ENCODE data around the gene TMEM86B.
A peak's percentile ranks its signal among the peaks of the same experiment; 100 is the strongest.

The TMEM86B gene

DNA sequence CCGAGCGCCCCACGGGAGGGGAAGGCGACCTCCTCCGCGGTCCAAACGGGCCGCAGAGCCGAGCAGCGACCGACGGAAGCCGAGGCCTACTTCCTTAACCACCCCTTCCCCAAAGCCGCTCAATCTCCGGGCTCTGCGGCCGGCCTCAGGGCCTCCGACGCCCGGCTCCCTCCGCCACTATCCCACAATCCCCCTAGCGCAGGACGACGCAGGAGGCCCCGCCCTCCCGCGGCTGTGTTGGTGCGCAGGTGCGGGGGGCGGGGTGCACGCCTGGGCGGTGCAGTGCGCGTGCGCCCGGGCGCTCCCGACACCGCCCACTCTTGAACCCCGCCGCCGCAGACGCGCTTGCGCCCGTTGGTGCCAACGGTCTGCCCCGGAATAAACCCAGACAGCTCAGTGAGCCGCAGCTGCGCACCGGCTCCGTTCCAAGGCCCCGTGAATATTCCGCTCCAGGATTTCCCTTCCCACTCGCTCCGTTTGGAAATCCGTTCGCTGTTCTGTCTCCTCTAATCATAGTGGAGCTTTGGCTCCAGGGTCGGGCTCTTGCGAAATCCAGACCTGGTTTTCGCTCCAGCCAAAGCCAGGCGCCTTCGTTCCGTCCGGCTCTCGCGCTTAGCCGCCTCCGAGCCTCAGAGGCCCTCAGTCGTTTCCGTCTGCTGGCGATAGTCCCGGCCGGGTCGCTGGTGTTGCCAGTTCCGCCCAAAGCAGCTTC, 30.4 kb upstream of the TMEM86B start, which contains the start of gene PPP6R1:
Gene PPP6R1, minus strand, starts transcription at position 190 of the 712 bp plus-strand sequence. CDS start 11,914 bp downstream, outside the sequence.
- H4K20me1 ChIP-seq (ENCODE audit: insufficient read depth), result peaks cover 11% of the 10 kb centered on the region
- H3K27me3 ChIP-seq (ENCODE audit: insufficient read depth, low read depth), result no peaks in the 10 kb centered on the region
- H3K9ac ChIP-seq, result peak within 1 kb of the TSS; percentile 78
- peaks cover 43% of the 10 kb centered on the region for H3K79me2 ChIP-seq (ENCODE audit: insufficient read depth, low read depth)
- peak within 1 kb of the TSS; percentile 77 for H3K27ac ChIP-seq
- peaks cover 31% of the 10 kb centered on the region for H3K4me1 ChIP-seq (ENCODE audit: low read depth, poor library complexity, severe bottlenecking)
- TF ChIP-seq, protein P1, sequence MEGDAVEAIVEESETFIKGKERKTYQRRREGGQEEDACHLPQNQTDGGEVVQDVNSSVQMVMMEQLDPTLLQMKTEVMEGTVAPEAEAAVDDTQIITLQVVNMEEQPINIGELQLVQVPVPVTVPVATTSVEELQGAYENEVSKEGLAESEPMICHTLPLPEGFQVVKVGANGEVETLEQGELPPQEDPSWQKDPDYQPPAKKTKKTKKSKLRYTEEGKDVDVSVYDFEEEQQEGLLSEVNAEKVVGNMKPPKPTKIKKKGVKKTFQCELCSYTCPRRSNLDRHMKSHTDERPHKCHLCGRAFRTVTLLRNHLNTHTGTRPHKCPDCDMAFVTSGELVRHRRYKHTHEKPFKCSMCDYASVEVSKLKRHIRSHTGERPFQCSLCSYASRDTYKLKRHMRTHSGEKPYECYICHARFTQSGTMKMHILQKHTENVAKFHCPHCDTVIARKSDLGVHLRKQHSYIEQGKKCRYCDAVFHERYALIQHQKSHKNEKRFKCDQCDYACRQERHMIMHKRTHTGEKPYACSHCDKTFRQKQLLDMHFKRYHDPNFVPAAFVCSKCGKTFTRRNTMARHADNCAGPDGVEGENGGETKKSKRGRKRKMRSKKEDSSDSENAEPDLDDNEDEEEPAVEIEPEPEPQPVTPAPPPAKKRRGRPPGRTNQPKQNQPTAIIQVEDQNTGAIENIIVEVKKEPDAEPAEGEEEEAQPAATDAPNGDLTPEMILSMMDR (conservative IDR thresholded peaks at IDR 0.05; ENCODE audit: low read depth, low read length), result no peak
- H3K4me2 ChIP-seq, result peak within 1 kb of the TSS; percentile 98
- no peaks in the 10 kb centered on the region for H3K36me3 ChIP-seq (ENCODE audit: insufficient read depth)
- H2AFZ ChIP-seq (ENCODE audit: low read depth), result peak within 1 kb of the TSS; percentile 56
- H3K4me3 ChIP-seq (IDR thresholded peaks at IDR 0.05; ENCODE audit: insufficient read depth, low read depth, low read length), result no peak within 1 kb of the TSS

GRCh38 chr19:55258476-55258827, 29.9 kb upstream of the TMEM86B start:
- Histone ChIP-seq H2AFZ (ENCODE audit: low read depth) (peak overlapping the region; percentile 39; the same call in 1 of the 2 replicates), H3K27ac (peak overlapping the region; percentile 40), H3K9ac (peak overlapping the region; percentile 78), H3K27me3 (ENCODE audit: insufficient read depth, low read depth) (no peaks in the 10 kb centered on the region), H3K4me3 (IDR thresholded peaks at IDR 0.05; ENCODE audit: insufficient read depth, low read depth, low read length) (no peak overlapping the region), H3K79me2 (ENCODE audit: insufficient read depth, low read depth) (peaks cover 48% of the 10 kb centered on the region), H3K36me3 (ENCODE audit: insufficient read depth) (no peaks in the 10 kb centered on the region), H4K20me1 (ENCODE audit: insufficient read depth) (peaks cover 16% of the 10 kb centered on the region), H3K4me2 (peak overlapping the region; percentile 25; the same call in 1 of the 2 replicates), H3K4me1 (ENCODE audit: low read depth, poor library complexity, severe bottlenecking) (peaks cover 31% of the 10 kb centered on the region)
- TF ChIP-seq, protein P1 (conservative IDR thresholded peaks at IDR 0.05; ENCODE audit: low read depth, low read length), result no peak

DNA sequence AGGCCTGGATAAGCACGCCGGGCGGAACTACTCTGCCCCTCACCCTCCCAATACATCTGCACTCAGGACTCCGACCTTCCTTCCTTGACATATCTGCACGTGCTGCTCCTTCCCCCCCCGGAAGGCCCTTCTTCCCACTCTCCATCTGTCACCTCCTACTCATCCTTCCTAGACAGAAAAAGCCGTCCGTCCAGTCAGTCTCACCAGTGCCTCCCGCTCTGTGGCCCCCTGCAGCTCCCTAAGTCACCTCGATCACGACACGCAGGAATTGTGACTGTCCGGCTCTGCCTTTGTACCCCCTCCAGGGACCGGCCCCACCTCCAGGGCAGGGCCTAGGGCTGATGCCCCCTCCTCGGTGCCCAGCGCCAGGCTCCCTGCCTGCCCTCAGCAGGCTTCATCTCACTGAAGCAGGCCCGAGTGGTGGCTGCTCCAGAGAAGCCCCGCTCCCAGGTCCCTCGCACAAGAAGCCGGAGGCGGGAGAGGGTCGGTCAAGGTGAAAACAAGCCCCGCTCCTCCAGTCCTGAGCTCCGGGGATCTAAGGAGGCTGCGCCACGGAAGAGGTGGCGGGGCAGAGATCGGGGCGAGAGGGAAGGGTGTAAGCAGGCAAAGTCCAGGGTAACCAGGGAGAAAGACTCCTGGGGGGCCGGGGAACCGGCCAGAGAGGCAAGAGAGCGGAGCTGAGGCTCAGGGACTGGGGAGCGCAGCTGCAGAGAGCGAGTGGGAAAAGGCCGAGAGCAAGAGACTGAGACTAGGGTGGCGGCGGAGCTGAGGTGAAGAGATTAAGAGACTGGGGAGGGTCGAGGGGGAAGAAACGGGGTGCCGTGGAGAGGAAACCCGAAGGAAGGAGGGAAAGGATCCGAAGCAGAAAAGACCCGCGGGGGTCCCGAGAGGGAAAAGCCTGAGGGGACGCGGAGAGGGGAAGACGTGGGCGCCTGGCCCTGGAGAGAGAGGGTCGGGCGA, 29.2 kb upstream of the TMEM86B start:
- peaks cover 55% of the 10 kb centered on the region for H3K79me2 ChIP-seq (ENCODE audit: insufficient read depth, low read depth)
- H3K4me2 ChIP-seq, result peak overlapping the region; percentile 98
- H3K9ac ChIP-seq, result peak overlapping the region; percentile 78; the same call in 1 of the 2 replicates
- peaks cover 31% of the 10 kb centered on the region for H3K4me1 ChIP-seq (ENCODE audit: low read depth, poor library complexity, severe bottlenecking)
- H3K27me3 ChIP-seq (ENCODE audit: insufficient read depth, low read depth), result no peaks in the 10 kb centered on the region
- no peaks in the 10 kb centered on the region for H3K36me3 ChIP-seq (ENCODE audit: insufficient read depth)
- TF ChIP-seq, protein P1 (conservative IDR thresholded peaks at IDR 0.05; ENCODE audit: low read depth, low read length), result no peak
- H3K4me3 ChIP-seq (IDR thresholded peaks at IDR 0.05; ENCODE audit: insufficient read depth, low read depth, low read length), result no peak overlapping the region
- no peak overlapping the region for H2AFZ ChIP-seq (ENCODE audit: low read depth)
- H4K20me1 ChIP-seq (ENCODE audit: insufficient read depth), result peaks cover 22% of the 10 kb centered on the region
- H3K27ac ChIP-seq, result no peak overlapping the region; the same call in 1 of the 2 replicates

DNA sequence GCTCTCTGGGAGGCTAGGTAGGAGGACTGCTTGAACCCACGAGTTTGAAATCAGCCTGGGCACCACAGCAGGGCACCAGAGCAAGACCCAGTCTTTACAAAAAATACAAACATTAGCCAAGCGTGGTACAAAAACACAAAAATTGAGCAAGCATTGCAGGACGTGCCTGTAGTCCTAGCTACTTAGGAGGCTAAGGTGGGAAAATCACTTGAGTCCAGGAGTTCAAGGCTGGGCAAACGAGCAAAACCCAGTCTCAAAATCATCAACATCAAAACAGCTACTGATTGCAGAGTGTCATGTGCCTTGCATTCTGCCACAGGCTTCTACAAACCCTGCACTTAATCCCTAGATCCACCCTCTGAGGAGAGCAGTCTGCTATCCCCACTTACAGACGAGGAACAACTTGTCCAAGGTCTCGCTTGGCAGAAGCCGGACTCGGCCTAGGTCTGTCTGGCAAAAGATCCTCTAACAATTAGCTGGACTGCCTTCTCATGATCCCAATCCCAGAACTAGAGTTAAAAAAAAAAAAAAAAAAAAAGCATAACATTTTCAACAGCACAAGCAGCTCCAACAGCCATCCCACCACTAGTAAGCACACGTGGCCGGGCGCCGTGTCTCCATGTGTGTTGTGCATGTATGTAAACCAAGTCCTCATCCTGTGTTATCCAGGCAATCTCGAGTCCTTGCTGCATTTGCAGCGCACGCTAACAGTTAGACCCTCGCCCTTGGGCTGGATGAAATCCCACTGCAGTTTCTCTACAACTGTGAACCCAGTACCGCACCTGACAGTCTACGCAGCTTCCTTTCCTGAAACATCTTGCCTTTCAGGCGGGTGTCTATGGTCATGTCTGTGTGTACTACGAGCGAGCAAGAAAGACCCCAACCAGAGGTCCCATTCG, 28.2 kb upstream of the TMEM86B start:
- TF ChIP-seq, protein P1 (conservative IDR thresholded peaks at IDR 0.05; ENCODE audit: low read depth, low read length), result no peak
- Histone ChIP-seq H3K4me1 (ENCODE audit: low read depth, poor library complexity, severe bottlenecking) (peaks cover 31% of the 10 kb centered on the region), H3K36me3 (ENCODE audit: insufficient read depth) (no peaks in the 10 kb centered on the region), H3K4me3 (IDR thresholded peaks at IDR 0.05; ENCODE audit: insufficient read depth, low read depth, low read length) (no peak overlapping the region), H3K27me3 (ENCODE audit: insufficient read depth, low read depth) (no peaks in the 10 kb centered on the region), H3K27ac (no peak overlapping the region), H2AFZ (ENCODE audit: low read depth) (no peak overlapping the region), H3K79me2 (ENCODE audit: insufficient read depth, low read depth) (peaks cover 64% of the 10 kb centered on the region), H4K20me1 (ENCODE audit: insufficient read depth) (peaks cover 26% of the 10 kb centered on the region), H3K9ac (no peak overlapping the region), H3K4me2 (peak overlapping the region; percentile 98)

Measured in KMS-11 (cell line).